Central memory CD4-positive, alpha-beta T cell (primary cell): ENCODE results near the gene NPBWR2.

ENCODE experiments used
- DNase-seq: peaks from one replicate; pipeline ENCODE4 v3.0.0; 2022

The NPBWR2 gene

GRCh38 chr20:64070244-64070993, 36.9 kb downstream of the NPBWR2 start:
- no peak for DNase-seq

- no peak for DNase-seq
Measured at GRCh38 chr20:64069614-64070243, 37.6 kb downstream of the NPBWR2 start.

GRCh38 chr20:64069209-64069613, 38.2 kb downstream of the NPBWR2 start:
- DNase-seq, result no peak

- DNase-seq, result no peak
Measured at GRCh38 chr20:64068386-64069208, 38.8 kb downstream of the NPBWR2 start.

GRCh38 chr20:64067733-64068307, 39.5 kb downstream of the NPBWR2 start:
- DNase-seq, result no peak

GRCh38 chr20:64067005-64067632, 40.2 kb downstream of the NPBWR2 start:
- DNase-seq, result no peak

GRCh38 chr20:64065974-64066343, 41.4 kb downstream of the NPBWR2 start:
- peak; percentile 78 for DNase-seq

GRCh38 chr20:64065062-64065973, 42.0 kb downstream of the NPBWR2 start:
- DNase-seq, result no peak

GRCh38 chr20:64064145-64064698, 43.1 kb downstream of the NPBWR2 start:
- DNase-seq, result no peak

- DNase-seq, result no peak
Measured at GRCh38 chr20:64063389-64064144, 43.8 kb downstream of the NPBWR2 start.

- peak; percentile 89 for DNase-seq
Measured at GRCh38 chr20:64062596-64063388, 44.6 kb downstream of the NPBWR2 start, which contains the start of gene TCEA2. Gene TCEA2 (plus strand): TSS chr20:64063198. CDS start chr20:64063313, 115 bp downstream.

GRCh38 chr20:64062276-64062595, 45.1 kb downstream of the NPBWR2 start:
- DNase-seq, result no peak

GRCh38 chr20:64058536-64058935, 48.8 kb downstream of the NPBWR2 start:
- DNase-seq, result no peak

- DNase-seq, result peak; percentile 58
Measured at GRCh38 chr20:64057628-64058498, 49.5 kb downstream of the NPBWR2 start.

- DNase-seq, result no peak
Measured at GRCh38 chr20:64056889-64057627, 50.3 kb downstream of the NPBWR2 start.

- no peak for DNase-seq
Measured at GRCh38 chr20:64056639-64056888, 50.8 kb downstream of the NPBWR2 start.

GRCh38 chr20:64055893-64056638, 51.3 kb downstream of the NPBWR2 start:
- no peak for DNase-seq
